ENCODE results near the gene AGAP5. TPM values are rescaled to one million over a fixed set of nuclear protein-coding genes. Genes with fewer than 3 reads are reported as not detected.

The AGAP5 gene
- total and polyA plus RNA-seq, 2 of the 13 experiments (the other 11 are each of a cell fraction or from before 2014, with no cell fraction given): 5.3 to 7.9 TPM

DNA sequence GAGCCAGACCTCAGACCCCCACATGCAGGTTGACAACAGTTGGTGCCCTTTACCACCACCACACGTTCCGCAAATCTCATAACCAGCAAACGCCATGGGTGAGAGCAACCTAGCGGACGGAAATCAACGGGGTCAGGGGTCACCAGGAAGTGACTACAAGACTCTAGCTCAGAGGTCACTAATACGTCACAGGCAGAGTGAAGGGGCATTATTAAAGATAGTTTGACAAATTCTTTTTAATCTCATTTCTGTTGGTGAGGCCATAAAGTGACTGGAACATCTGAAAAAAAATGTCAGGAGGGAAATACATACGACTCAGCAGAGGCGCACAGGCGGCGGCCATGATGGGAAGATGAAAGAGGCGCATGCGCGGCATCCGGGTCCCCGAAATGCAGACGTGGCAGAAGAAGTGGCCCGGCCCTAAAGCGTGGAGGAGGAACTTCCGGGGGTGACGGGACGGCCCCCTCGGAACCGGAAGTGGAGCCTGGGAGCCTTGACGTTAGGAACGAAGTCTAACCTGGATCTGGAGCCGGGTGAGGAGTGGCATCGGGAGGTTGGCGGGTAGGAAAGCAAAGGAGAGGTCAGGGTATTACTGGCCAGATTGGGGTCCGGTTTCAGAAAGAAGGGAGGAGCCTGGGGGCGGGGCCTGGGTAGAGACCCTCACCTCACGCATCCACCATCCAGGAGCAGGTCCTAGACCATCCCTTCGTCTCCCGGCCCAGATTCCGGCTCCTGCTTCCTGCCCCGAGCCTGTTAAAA, 46.2 kb upstream of the AGAP5 start, which contains the start of gene SEC24C (continued):
- TF ChIP-seq ZSCAN25 (CRISPR knock-in tag; IDR thresholded peaks at IDR 0.05) (no peak; the same call in 1 of the 2 replicates), ZNF589 (CRISPR knock-in tag; conservative IDR thresholded peaks at IDR 0.05) (no peak), SNAI1 (CRISPR knock-in tag; IDR thresholded peaks at IDR 0.05; ENCODE audit: borderline replicate concordance) (peak; percentile 95; the same call in 1 of the 2 replicates), ZFP41 (CRISPR knock-in tag; IDR thresholded peaks at IDR 0.05; ENCODE audit: borderline replicate concordance) (no peak), KMT2B (CRISPR knock-in tag; IDR thresholded peaks at IDR 0.05) (peak; percentile 60; the same call in 1 of the 2 replicates), ZNF33B (CRISPR knock-in tag; IDR thresholded peaks at IDR 0.05) (no peak), RBM22 (optimal IDR thresholded peaks at IDR 0.05; ENCODE audit: low read length) (peak; percentile 48), ZNF629 (CRISPR knock-in tag; conservative IDR thresholded peaks at IDR 0.05) (no peak), TEAD3 (CRISPR knock-in tag; optimal IDR thresholded peaks at IDR 0.05; ENCODE audit: borderline replicate concordance) (peak; percentile 58), SPEN (CRISPR knock-in tag; IDR thresholded peaks at IDR 0.05; ENCODE audit: low read depth) (peak; percentile 98)
- TF ChIP-seq, protein P1, sequence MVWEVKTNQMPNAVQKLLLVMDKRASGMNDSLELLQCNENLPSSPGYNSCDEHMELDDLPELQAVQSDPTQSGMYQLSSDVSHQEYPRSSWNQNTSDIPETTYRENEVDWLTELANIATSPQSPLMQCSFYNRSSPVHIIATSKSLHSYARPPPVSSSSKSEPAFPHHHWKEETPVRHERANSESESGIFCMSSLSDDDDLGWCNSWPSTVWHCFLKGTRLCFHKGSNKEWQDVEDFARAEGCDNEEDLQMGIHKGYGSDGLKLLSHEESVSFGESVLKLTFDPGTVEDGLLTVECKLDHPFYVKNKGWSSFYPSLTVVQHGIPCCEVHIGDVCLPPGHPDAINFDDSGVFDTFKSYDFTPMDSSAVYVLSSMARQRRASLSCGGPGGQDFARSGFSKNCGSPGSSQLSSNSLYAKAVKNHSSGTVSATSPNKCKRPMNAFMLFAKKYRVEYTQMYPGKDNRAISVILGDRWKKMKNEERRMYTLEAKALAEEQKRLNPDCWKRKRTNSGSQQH (CRISPR knock-in tag; IDR thresholded peaks at IDR 0.05; ENCODE audit: low read depth): peak; percentile 89
- TF ChIP-seq, protein P2, sequence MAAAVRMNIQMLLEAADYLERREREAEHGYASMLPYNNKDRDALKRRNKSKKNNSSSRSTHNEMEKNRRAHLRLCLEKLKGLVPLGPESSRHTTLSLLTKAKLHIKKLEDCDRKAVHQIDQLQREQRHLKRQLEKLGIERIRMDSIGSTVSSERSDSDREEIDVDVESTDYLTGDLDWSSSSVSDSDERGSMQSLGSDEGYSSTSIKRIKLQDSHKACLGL (CRISPR knock-in tag; IDR thresholded peaks at IDR 0.05): peak; percentile 65; the same call in 1 of the 2 replicates
- TF ChIP-seq, protein P3, sequence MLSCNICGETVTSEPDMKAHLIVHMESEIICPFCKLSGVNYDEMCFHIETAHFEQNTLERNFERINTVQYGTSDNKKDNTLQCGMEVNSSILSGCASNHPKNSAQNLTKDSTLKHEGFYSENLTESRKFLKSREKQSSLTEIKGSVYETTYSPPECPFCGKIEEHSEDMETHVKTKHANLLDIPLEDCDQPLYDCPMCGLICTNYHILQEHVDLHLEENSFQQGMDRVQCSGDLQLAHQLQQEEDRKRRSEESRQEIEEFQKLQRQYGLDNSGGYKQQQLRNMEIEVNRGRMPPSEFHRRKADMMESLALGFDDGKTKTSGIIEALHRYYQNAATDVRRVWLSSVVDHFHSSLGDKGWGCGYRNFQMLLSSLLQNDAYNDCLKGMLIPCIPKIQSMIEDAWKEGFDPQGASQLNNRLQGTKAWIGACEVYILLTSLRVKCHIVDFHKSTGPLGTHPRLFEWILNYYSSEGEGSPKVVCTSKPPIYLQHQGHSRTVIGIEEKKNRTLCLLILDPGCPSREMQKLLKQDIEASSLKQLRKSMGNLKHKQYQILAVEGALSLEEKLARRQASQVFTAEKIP (CRISPR knock-in tag; IDR thresholded peaks at IDR 0.05; ENCODE audit: borderline replicate concordance): no peak
- TF ChIP-seq, protein P4, sequence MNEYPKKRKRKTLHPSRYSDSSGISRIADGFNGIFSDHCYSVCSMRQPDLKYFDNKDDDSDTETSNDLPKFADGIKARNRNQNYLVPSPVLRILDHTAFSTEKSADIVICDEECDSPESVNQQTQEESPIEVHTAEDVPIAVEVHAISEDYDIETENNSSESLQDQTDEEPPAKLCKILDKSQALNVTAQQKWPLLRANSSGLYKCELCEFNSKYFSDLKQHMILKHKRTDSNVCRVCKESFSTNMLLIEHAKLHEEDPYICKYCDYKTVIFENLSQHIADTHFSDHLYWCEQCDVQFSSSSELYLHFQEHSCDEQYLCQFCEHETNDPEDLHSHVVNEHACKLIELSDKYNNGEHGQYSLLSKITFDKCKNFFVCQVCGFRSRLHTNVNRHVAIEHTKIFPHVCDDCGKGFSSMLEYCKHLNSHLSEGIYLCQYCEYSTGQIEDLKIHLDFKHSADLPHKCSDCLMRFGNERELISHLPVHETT (CRISPR knock-in tag; conservative IDR thresholded peaks at IDR 0.05): no peak
- TF ChIP-seq, protein P5, sequence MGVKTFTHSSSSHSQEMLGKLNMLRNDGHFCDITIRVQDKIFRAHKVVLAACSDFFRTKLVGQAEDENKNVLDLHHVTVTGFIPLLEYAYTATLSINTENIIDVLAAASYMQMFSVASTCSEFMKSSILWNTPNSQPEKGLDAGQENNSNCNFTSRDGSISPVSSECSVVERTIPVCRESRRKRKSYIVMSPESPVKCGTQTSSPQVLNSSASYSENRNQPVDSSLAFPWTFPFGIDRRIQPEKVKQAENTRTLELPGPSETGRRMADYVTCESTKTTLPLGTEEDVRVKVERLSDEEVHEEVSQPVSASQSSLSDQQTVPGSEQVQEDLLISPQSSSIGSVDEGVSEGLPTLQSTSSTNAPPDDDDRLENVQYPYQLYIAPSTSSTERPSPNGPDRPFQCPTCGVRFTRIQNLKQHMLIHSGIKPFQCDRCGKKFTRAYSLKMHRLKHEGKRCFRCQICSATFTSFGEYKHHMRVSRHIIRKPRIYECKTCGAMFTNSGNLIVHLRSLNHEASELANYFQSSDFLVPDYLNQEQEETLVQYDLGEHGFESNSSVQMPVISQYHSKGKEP (CRISPR knock-in tag; IDR thresholded peaks at IDR 0.05): no peak
- TF ChIP-seq, protein P6, sequence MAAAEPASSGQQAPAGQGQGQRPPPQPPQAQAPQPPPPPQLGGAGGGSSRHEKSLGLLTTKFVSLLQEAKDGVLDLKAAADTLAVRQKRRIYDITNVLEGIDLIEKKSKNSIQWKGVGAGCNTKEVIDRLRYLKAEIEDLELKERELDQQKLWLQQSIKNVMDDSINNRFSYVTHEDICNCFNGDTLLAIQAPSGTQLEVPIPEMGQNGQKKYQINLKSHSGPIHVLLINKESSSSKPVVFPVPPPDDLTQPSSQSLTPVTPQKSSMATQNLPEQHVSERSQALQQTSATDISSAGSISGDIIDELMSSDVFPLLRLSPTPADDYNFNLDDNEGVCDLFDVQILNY (CRISPR knock-in tag; conservative IDR thresholded peaks at IDR 0.05): no peak
- TF ChIP-seq, protein P7, sequence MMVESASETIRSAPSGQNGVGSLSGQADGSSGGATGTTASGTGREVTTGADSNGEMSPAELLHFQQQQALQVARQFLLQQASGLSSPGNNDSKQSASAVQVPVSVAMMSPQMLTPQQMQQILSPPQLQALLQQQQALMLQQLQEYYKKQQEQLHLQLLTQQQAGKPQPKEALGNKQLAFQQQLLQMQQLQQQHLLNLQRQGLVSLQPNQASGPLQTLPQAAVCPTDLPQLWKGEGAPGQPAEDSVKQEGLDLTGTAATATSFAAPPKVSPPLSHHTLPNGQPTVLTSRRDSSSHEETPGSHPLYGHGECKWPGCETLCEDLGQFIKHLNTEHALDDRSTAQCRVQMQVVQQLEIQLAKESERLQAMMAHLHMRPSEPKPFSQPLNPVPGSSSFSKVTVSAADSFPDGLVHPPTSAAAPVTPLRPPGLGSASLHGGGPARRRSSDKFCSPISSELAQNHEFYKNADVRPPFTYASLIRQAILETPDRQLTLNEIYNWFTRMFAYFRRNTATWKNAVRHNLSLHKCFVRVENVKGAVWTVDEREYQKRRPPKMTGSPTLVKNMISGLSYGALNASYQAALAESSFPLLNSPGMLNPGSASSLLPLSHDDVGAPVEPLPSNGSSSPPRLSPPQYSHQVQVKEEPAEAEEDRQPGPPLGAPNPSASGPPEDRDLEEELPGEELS (CRISPR knock-in tag; IDR thresholded peaks at IDR 0.05): peak; percentile 34; the same call in 1 of the 2 replicates

Measured in HepG2 (cell line).